NCI-H2227 (cell line): Measurements from ENCODE around the gene HDAC8.
"Not testable (repeated sequence)": the region's sequence is repeated elsewhere in the genome, so short reads cannot be mapped to it uniquely, and the experiment has no call there.

Experiments
- DNase-seq: peaks from one replicate; lab custom pipeline; 2025; ENCODE audit not compliant: unreplicated experiment; lab: John Stamatoyannopoulos, UW

HDAC8 gene

DNA sequence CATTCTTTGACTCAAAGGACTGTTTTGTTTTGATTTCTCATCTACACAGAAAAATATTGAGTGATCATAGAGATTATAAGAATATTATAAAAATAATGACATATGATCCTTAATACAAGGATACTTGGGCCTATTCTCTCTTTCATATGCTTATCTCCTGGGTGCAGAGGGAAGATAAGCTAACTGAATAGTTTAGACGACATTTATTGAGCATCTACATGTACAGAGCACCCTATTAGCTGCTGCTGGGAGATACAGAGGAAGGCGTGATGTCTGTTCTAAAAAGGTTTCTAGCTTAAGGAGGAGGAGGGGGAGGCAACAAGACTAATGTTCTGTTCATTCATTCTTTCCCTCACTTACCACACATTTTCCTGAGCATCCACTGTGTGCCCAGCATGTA, 106.8 kb downstream of the HDAC8 start:
- no peak for DNase-seq

DNA sequence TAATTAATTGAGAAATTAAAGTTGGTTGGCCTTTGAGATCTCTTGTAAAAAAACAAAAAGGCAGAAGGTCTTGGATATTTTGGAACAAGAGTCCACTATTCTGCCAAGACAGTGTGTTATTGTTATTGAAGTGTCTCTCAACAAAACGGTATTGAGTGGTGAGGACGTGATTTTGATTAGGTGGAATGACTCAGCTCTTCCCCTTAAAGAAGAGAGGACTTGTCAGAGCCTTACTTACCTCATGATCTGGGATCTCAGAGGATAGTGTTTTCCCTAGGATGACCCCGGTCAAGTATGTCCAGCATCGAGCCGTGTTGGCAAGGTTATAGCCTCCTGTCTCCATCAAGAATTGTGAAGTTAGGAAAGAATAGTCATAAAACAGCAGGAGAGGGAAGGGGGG, 110.9 kb downstream of the HDAC8 start:
- no peak for DNase-seq

DNA sequence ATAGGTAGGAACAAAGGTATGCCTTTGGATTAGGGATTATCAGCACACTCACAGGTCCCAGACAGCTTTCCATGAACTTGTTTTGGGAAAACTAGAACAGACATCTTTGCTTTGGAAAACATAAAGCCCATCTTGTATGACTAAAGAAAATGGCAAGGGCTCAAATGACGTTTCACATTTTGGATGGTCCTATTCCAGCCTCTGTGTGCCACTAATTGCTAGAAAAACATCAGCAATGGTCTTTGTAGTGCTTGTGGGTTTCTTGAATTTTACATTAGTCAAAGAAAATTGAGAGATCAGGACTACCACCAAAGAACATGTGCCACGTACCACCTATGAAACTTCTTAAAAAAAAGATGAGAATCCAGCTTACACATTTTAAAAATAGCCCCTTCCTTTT, 111.4 kb downstream of the HDAC8 start:
- no peak for DNase-seq

DNA sequence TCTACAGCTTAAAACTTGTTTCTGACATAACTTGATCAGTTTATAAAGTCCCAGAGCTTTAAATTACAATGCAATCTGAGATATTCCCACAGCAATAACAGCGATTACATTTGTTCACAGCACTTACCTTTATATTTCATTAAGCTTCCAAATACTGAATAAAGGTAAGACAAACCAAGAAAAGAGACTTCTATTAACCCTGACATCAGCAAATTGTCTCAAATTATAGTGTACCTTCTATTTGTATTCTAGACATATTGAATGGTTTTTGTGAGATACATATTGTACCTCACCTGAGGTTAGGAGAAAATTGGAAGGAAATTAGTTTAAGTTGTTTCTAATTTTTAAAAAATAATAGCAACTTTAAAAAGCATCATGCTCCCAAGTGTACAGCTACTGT, 111.9 kb downstream of the HDAC8 start:
- no peak for DNase-seq

DNA sequence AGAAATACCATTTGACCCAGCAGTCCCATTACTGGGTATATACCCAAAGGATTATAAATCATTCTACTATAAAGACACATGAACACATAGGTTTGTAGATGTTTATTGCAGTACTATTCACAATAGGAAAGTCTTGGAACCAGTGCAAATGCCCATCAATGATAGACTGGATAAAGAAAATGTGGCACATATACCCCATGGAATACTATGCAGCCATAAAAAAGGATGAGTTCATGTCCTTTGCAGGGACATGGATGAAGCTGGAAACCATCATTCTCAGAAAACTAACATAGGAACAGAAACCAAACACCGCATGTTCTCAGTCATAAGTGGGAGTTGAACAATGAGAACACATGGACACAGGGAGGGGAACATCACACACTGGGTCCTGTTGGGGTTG, 123.6 kb downstream of the HDAC8 start:
- not testable (repeated sequence) for DNase-seq

DNA sequence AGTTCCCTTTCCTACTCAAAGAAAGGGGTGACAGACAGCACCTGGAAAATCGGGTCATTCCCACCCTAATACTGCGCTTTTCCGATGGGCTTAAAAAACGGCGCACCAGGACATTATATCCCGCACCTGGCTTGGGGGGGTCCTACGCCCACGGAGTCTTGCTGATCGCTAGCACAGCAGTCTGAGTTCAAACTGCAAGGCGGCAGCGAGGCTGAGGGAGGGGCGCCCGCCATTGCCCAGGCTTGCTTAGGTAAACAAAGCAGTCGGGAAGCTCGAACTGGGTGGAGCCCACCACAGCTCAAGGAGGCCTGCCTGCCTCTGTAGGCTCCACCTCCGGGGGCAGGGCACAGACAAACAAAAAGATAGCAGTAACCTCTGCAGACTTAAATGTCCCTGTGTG, 131.9 kb downstream of the HDAC8 start:
- DNase-seq, result not testable (repeated sequence)

DNA sequence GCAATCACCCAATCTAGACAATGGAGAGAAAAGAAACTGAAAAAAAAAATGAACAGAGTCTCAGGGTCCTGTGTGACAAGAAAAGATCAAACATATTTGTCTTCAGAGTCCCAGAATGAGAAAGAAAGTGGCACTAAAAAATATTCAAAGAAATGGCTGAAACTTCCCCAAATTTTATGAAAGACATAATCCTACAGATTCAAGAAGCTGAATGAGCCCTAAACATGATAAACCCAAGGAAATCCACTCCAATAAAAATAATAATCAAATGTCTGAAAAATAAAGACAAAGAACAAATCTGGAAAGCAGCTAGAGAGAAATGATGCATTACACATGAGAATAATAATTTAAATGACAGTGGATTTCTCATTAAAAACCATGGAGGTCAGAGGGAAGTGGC, 136.6 kb downstream of the HDAC8 start:
- DNase-seq, result no peak

DNA sequence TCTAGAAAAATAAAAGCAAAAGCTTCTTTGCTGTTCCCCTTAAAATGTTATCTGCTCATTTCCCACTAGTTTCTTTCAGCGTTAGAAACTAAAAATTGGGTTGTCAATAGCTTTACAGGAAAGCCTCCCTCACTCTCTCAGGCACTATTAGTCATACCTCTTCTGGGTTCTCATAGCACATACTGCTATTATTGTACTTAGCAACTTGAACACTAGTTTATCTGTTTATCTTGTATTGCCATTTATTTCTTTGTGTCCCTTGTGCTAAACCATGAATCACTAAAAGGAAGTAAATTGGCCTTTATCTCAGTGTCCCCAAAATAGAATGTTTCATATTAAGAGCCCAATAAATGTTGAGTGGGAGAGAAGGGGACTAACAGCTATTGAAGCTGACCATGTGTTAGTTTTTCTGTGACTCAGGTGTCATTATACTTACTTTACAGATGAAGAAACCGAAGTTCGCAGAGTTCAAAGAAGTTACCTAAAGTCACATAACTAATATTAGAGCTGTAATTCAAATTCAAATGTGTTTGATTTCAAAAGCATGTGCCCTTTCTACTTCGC, 142.2 kb downstream of the HDAC8 start:
- DNase-seq, result no peak

DNA sequence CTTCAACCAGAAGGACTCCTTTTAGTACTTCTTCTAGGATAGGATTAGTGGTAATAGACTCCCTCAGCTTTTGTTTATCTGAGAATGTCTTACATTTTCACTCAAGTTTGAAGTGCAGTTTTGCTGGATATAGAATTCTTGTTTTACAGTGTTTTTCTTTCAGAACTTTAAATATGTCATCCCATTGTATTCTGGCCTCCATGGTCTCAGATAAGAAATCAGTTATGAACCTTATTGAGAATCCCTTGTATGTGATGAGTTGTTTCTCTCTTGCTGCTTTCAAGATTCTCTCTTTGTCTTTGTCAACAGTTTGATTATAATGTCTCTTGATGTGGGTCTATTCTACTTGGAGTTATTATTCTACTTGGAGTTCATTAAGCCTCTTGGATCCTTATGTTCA, 150.8 kb downstream of the HDAC8 start:
- DNase-seq, result no peak

DNA sequence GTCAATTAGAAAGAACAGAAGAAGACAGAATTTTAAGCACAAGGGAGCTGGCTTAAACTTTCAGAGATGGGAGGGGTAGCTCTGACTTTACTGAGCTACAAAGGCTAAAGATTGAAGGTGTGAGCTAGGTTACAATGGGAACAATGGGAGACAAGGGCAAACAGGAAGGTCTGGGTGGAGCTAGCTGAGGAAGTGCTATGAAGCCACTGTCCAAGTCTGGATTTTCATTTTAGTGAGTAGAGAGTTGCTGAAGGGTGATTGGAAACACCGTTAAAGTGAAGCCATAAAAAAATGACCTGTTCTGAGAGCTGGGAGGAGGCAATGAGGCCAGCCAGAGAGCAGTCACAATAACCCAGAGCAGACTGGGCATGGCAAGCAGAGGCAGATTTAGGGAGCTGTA, 162.7 kb downstream of the HDAC8 start:
- DNase-seq, result no peak

DNA sequence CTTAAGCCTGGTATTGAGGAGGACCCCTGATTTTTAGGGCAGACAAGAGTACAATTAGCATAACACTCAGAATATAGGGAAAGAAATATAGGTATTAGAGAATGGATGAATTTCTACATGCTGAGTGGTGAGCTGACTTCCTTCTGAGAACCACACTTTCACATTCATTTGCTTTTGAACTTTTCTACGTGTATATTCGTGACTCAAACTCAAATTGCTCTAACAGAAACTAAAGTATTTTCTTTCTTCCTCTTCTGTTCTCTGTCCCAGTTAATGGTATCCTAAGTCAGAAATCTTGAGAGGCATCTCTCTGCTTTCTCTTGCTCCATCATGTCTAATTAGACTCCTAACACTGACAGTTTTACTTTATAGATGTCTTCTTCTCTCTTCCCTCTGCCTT, 163.8 kb downstream of the HDAC8 start:
- no peak for DNase-seq

DNA sequence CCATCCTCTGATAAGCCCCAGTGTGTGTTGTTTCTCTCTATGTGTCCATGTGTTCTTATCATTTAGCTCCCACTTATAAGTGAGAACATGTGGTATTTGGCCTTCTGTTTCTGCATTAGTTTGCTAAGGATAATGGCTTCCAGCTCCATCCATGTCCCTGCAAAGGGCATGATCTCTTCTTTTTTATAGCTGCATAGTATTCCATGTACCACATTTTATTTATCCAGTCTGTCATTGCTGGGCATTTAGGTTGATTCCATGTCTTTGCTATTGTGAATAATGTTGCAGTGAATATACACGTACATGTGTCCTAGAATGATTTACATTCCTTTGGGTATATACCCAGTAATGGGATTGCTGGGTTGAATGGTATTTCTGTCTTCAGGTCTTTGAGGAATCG, 167.5 kb downstream of the HDAC8 start:
- DNase-seq, result not testable (repeated sequence)

DNA sequence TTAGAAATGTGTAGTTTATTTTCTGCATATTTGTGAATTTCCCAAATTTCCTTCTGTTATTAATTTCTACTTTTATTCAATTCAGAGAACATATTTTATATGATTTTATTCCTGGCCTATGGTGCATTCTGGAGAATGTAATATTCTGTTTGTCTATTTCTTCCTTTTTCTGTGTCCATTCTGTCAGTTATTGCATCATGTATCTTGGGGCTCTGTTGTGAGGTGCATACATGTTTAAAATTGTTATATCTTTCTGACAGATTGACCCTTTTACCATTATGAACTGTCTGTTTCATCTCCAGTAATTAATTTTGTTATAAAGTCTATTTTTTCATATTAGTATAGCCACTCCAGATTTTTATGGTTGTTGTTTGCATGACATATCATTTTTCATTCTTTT, 170.0 kb downstream of the HDAC8 start:
- DNase-seq, result no peak

DNA sequence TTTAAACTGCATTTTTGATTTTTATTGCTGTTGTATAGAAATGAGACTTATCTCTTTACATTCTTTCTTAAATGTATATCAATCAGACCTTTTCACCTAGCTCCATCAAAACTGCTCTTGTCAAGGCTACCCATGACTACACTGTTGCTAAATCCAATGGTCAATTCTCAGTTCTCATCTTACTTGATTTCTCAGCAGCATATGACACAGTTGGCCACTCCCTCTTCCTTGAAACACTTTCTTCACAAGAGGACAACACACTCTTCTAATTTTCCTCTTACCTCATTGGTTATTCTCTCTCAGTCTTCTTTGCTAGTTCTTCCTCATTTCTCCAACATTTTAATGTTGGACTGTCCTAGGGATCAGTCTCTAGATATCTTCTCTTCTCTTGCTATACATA, 172.8 kb downstream of the HDAC8 start:
- DNase-seq, result no peak

DNA sequence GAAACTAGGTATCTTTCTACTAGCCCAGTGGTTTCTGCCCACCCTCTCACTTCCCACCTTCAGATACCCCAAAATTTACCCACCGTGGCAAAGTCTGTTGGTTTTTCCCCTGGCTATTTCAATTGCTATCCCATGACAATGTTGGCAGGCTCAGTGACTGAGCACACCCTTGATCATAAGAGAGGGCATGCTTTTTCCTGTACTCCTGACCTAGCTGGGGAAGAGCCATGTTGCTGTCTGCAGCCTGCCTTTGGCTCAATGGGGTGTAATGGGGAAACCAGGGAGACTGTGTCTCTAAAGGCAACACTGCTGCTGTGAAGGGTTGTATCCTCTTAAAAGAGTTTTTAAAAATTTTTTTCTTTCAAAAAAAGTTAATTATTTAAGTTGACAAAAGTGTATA, 176.5 kb downstream of the HDAC8 start:
- no peak for DNase-seq

DNA sequence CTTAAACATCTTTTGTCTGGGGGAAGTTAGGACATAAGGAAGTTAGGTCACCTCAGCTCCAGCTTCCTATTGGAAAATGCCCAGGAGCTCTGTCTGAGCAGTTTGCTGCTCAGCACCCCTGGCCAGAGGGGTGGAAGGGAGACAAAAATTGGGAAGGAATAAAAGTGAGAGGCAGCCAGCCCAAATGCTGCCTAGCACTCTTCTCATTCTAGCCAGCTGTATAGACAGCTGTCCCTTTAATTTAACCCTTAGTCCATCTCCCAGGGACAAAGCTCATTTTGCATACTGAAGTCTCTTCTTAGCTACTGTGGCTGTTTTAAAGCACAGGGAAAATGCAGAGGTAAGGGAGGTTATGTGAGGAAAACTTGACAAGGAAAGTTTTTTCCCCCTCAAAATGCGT, 177.4 kb downstream of the HDAC8 start:
- DNase-seq, result no peak

DNA sequence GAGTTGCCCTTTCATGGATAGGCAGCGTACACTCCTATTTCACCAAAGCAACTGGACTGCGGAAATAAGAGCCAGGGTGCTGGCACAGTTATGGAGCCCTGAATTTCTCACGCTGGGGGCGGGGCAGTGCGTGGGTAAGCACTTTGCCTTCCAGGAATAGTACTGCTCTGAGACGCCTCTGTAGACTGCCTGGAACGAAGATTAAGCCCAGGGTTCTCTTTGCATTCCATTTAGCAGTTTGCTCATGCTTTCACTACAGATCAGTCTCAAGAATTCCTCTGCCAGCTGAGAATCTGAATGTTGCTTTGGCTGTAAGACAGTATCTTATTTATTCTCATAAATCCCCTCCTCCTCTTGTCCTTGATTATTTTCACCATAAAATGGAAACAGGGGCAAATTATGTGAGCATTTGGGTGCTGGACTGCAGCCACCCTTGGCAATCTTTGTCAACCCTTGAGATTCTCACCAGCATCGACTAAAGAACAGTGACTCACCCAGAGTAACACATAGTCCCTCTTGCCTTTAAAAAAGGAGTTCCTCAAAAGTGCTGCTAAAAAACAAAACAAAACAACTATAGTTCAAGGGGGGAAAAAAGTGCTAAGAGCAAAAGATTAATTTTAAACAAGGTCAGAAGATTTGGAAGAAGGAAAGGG, 178.0 kb downstream of the HDAC8 start:
- DNase-seq, result no peak

DNA sequence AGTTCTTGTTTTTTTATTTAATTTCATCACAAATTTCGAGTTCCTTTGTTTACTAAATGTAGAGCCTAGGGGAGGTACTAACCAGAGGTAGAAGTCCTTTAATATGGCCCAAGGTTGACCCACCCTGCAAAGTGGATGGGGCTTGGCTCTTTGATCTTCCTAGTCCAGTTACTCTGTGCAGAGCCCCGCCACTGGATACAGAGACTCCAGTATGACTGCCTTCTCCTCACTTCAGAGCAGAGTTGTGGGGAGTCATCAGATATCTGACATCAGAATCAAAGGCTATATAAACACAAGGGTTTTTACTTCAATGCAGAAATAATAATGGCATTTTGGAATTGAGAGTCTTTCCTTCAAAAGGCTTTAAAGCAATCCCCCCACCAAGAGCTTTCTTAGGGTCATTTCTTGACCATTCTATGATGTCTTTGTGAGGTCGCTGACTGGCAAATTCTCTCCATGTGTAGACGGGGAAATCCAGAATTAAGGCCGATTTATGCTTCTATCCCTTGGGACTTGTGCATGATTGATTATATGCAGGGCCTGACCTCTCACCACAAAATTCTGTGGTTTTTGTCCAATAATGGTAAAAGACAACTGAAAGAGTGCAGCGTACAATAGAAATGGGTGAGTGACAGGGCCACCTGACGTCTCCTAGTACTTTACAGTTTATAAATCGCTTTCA, 178.7 kb downstream of the HDAC8 start:
- DNase-seq, result no peak

DNA sequence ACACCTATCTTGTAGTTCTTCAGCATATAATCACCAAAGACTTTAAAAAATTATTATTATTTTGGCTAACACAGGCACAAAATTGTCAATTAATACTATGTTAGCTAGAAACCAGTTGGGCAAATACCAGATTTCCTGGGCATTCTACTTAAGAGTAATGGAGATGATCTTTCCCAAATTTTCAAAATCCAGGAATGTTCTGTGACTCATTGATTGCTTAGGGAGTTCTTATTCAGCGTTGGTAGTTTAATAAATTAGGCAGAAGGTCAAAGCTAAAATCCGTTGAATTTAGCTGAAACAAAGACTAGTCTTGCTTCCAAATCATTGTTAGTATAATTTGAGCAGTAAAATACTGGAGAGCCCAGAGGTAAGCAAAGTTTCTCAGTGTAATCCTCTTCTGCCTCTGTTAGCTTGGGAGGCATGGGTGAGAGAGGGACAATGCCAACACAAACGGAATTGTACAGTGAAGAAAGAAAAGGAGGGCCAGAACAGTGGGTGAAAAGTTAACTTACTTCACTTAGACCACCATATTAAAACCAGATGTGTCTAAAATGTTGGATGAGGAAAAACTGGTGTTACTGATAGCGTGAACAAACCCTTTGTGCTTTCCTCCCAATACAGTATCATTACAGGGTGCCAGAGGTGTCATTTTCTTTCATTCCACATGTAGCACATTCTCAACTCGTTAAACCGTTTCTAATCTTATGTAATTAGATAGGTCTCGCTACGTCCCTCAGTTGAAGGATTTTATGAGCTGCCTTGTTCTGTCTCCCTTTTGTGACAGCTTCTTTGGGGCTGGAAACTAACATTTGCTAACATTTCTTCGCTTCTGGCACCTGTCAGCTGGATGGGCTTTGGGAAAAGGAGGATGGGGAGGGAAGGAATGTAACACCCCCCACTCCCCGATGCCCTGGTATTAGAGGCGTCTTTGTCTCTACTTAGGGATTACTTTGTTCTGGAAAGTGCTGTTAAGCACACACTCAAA, 179.5 kb downstream of the HDAC8 start:
- DNase-seq, result no peak

DNA sequence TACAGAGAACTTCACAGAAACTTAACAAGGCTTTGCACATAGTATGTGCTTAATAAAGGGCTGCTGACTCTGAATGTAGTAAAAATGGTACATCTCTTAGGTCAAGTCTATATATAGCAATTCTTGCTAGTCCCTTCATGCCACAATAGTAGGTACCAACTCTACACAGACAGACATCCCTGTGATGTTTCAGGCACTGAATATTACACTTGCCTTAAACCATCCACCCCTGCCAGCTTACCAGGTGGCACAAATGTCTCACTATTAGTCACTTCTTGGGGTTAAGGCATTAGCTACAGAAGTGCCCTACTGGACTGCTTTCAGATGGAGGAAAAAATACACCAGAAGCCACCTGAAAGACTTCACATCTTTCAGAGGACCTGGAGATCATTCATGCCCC, 180.6 kb downstream of the HDAC8 start:
- DNase-seq, result no peak

DNA sequence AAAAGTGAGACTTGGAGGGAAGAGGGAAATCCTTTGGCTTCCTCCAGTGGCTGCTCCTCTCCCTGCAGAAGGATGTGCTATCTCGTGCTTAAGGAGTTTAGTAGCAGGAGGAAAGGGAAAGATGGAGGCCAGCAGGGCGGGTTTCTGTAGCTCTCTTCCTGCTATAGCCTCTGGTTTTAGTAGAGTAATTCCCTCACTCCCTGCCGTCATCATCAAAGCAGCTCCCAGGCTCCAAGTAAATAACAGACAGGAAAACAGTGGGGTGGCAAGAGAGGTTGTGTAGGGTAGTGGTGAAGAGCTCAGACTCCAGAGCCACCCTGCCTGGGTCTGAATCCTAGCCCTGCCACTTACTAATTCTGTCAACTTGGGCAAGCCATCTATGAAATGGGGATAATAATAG, 185.4 kb downstream of the HDAC8 start:
- DNase-seq, result no peak

DNA sequence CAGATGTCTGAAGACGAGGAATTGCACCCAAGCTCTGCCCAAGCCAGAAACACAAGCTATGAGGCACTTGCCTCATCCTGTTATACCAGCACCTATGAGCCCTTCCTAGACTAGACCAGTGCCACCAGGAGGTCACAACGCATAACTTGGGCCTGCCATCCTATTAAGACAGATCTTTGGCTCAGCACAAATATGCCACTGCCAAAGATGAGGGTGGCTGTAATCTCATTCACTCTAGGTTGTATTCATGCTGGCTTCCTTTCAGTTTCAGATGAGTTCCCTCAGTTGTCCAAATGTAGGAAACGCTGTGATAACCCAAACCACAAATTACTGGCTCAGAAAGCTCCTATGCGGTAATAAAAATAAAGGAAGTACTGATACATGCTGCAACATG, 190.4 kb downstream of the HDAC8 start:
- DNase-seq, result no peak
